ENCODE measurements around the gene MUS81. TPM values are rescaled to one million over a fixed set of nuclear protein-coding genes. Genes with fewer than 3 reads are reported as not detected.

MUS81 gene
- total RNA-seq, 1 experiment from 2014 or later, result 74.6 TPM

DNA sequence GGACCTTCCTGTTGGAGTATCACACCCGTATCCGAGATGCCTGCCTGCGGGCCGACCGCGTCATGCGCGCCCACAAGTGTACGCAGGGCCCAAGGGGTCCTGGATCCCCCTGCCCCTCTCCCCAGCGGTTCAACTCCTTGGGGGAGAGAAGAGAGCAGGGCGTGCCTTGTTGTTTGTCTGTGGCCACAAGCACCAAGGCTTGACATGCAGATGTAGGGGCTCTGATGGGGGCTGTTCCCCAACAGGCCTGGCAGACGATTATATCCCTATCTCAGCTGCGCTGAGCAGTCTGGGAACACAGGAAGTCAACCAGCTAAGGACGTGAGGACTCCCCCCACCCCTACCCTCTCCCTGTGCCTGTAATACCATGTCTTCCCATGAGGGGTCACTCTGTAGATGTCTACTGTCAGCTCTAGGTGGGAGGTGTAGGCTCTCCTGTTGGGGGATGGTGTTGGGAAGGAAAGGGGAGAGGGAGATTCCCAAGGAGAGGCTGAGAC is 9.1 kb upstream of the MUS81 start:
- Histone ChIP-seq H3K4me1 (peaks cover 20% of the 10 kb centered on the region), H3K36me3 (ENCODE audit: control insufficient read depth, insufficient read depth, low read length) (peaks cover 12% of the 10 kb centered on the region; the same call in 1 of the 2 replicates), H3K4me3 (ENCODE audit: low read depth, low read length) (no peak overlapping the region), H3K9me3 (0 out of 2 replicates have a peak, but pooled peaks cover 3% of the 10 kb centered on the region), H3K27me3 (replicated peaks; ENCODE audit: control insufficient read depth, insufficient read depth, low read length) (no peaks in the 10 kb centered on the region)
- TF ChIP-seq, protein P1, sequence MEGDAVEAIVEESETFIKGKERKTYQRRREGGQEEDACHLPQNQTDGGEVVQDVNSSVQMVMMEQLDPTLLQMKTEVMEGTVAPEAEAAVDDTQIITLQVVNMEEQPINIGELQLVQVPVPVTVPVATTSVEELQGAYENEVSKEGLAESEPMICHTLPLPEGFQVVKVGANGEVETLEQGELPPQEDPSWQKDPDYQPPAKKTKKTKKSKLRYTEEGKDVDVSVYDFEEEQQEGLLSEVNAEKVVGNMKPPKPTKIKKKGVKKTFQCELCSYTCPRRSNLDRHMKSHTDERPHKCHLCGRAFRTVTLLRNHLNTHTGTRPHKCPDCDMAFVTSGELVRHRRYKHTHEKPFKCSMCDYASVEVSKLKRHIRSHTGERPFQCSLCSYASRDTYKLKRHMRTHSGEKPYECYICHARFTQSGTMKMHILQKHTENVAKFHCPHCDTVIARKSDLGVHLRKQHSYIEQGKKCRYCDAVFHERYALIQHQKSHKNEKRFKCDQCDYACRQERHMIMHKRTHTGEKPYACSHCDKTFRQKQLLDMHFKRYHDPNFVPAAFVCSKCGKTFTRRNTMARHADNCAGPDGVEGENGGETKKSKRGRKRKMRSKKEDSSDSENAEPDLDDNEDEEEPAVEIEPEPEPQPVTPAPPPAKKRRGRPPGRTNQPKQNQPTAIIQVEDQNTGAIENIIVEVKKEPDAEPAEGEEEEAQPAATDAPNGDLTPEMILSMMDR (IDR thresholded peaks at IDR 0.05; ENCODE audit: insufficient read depth in 1 of 2, low read depth in 1 of 2, low read length in 1 of 2, severe bottlenecking in 1 of 2, unreplicated experiment in 1 of 2), result peak; percentile 50 to 56
- H3K27me3 Mint-ChIP-seq (ENCODE audit: insufficient read depth, unreplicated experiment), result no peaks in the 10 kb centered on the region
- no peak overlapping the region for H3K4me3 Mint-ChIP-seq (ENCODE audit: unreplicated experiment)
- peak overlapping the region; percentile 65 for H3K27ac Mint-ChIP-seq (ENCODE audit: unreplicated experiment)
- DNase-seq, result peak in 1 of 2 experiments; percentile 56
- intact Hi-C loops (cut with micrococcal nuclease; ENCODE audit: unreplicated experiment), result no loop called here
- no TSS peak for BruUV-seq (replicated peaks)
- CTCF ChIA-PET, result interaction anchor here (0.6 to 2.9 kb wide), 4 partner anchors 9 to 165 kb away, joined by 3 to 8 read pairs (median 7); partner anchors contain the start of genes CCDC85B, FIBP and MUS81
- no peaks in the 10 kb centered on the region for H3K9me3 Mint-ChIP-seq (ENCODE audit: unreplicated experiment)
- peaks cover 70% of the 10 kb centered on the region for H3K36me3 Mint-ChIP-seq (ENCODE audit: insufficient read depth, unreplicated experiment)
- POLR2A ChIA-PET, result interaction anchor here (0.5 to 0.6 kb wide), 2 partner anchors 117 to 151 kb away, joined by 3 to 5 read pairs; partner anchors contain the start of genes BANF1 and EIF1AD
- peaks cover 31% of the 10 kb centered on the region for H3K4me1 Mint-ChIP-seq (ENCODE audit: low read depth, unreplicated experiment)

DNA sequence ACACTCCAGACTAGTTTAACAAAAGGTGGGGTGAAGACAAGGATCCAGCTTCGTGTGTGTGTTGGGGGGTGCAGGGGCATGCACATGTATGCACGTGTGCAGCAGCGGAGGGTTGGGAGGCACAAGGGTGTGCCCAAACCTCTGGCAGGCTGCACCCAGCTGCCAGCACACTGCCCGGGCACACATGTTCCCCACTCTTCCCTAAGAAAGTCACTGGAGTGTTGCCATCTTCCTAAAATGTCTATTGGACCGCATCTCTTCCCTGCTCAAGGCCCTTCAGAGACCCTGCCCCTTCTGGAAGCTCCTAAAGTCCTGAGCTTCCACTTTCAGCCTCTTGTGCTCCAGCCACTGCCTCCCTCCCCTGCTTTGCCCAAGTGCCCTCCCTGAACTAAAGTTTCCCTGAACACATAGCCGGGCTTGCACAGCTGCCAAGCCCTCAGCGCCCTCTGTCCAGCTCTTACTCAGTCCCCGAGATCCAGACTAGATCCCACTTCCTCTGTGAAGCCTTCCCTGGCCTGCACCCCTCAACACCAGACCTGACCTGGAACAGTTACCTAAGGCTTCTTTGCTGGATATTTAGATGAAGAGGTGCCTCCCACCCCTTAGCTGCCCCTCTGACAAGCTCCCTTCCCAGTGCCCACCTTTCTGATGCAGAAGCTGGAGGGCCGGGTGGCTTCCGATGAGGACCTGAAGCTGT is 8.3 kb upstream of the MUS81 start:
- TF ChIP-seq, protein P1 (IDR thresholded peaks at IDR 0.05; ENCODE audit: insufficient read depth in 1 of 2, low read depth in 1 of 2, low read length in 1 of 2, severe bottlenecking in 1 of 2, unreplicated experiment in 1 of 2), result no peak
- peaks cover 74% of the 10 kb centered on the region for H3K36me3 Mint-ChIP-seq (ENCODE audit: insufficient read depth, unreplicated experiment)
- no peaks in the 10 kb centered on the region for H3K27me3 Mint-ChIP-seq (ENCODE audit: insufficient read depth, unreplicated experiment)
- no peak overlapping the region for H3K4me3 Mint-ChIP-seq (ENCODE audit: unreplicated experiment)
- H3K36me3 ChIP-seq (ENCODE audit: control insufficient read depth, insufficient read depth, low read length), result peaks cover 12% of the 10 kb centered on the region; the same call in 1 of the 2 replicates
- H3K9me3 ChIP-seq, result 0 out of 2 replicates have a peak, but pooled peaks cover 3% of the 10 kb centered on the region
- H3K4me1 Mint-ChIP-seq (ENCODE audit: low read depth, unreplicated experiment), result peaks cover 39% of the 10 kb centered on the region
- CTCF ChIA-PET, result interaction anchor here (0.6 to 2.9 kb wide), 5 partner anchors 8 to 166 kb away, joined by 3 to 8 read pairs (median 6); partner anchors contain the start of genes CCDC85B and MUS81
- no TSS peak for BruUV-seq (replicated peaks)
- H3K27me3 ChIP-seq (replicated peaks; ENCODE audit: control insufficient read depth, insufficient read depth, low read length), result no peaks in the 10 kb centered on the region
- intact Hi-C loops (cut with micrococcal nuclease; ENCODE audit: unreplicated experiment), result no loop called here
- POLR2A ChIA-PET, result interaction anchor here (0.6 to 1.4 kb wide), 3 partner anchors 36 to 117 kb away, joined by 3 to 7 read pairs (median 3); partner anchors contain the start of gene FIBP
- H3K4me3 ChIP-seq (ENCODE audit: low read depth, low read length), result no peak overlapping the region
- peaks cover 25% of the 10 kb centered on the region for H3K4me1 ChIP-seq
- H3K27ac Mint-ChIP-seq (ENCODE audit: unreplicated experiment), result peak overlapping the region; percentile 65
- peak in 1 of 2 experiments; percentile 39 for DNase-seq
- H3K9me3 Mint-ChIP-seq (ENCODE audit: unreplicated experiment), result no peaks in the 10 kb centered on the region

GRCh38 chr11:65852508-65853245 is 7.6 kb upstream of the MUS81 start:
- TF ChIP-seq, protein P1 (IDR thresholded peaks at IDR 0.05; ENCODE audit: insufficient read depth in 1 of 2, low read depth in 1 of 2, low read length in 1 of 2, severe bottlenecking in 1 of 2, unreplicated experiment in 1 of 2), result no peak
- peaks cover 12% of the 10 kb centered on the region; the same call in 1 of the 2 replicates for H3K36me3 ChIP-seq (ENCODE audit: control insufficient read depth, insufficient read depth, low read length)
- H3K36me3 Mint-ChIP-seq (ENCODE audit: insufficient read depth, unreplicated experiment), result peaks cover 81% of the 10 kb centered on the region
- intact Hi-C loops (cut with micrococcal nuclease; ENCODE audit: unreplicated experiment), result no loop called here
- H3K27ac Mint-ChIP-seq (ENCODE audit: unreplicated experiment), result peak overlapping the region; percentile 65
- ChIA-PET POLR2A (interaction anchor here (0.6 to 1.4 kb wide), 3 partner anchors 35 to 132 kb away, joined by 3 to 7 read pairs (median 3); partner anchors contain the start of genes FIBP and RNASEH2C), CTCF (interaction anchor here (0.8 to 1.5 kb wide), 4 partner anchors 7 to 36 kb away, joined by 3 to 8 read pairs (median 4); partner anchors contain the start of genes FIBP and MUS81)
- H3K4me1 Mint-ChIP-seq (ENCODE audit: low read depth, unreplicated experiment), result peaks cover 39% of the 10 kb centered on the region
- no peaks in the 10 kb centered on the region for H3K9me3 Mint-ChIP-seq (ENCODE audit: unreplicated experiment)
- H3K4me3 ChIP-seq (ENCODE audit: low read depth, low read length), result no peak overlapping the region
- peaks cover 25% of the 10 kb centered on the region for H3K4me1 ChIP-seq
- BruUV-seq (replicated peaks), result no TSS peak
- H3K9me3 ChIP-seq, result 0 out of 2 replicates have a peak, but pooled peaks cover 3% of the 10 kb centered on the region
- no peaks in the 10 kb centered on the region for H3K27me3 Mint-ChIP-seq (ENCODE audit: insufficient read depth, unreplicated experiment)
- no peaks in the 10 kb centered on the region for H3K27me3 ChIP-seq (replicated peaks; ENCODE audit: control insufficient read depth, insufficient read depth, low read length)
- DNase-seq, result peak in 1 of 2 experiments; percentile 46
- H3K4me3 Mint-ChIP-seq (ENCODE audit: unreplicated experiment), result no peak overlapping the region
